ENCODE measurements around the gene DLEU7. TPM values are rescaled to one million over a fixed set of nuclear protein-coding genes. Genes with fewer than 3 reads are reported as not detected.

The DLEU7 gene
- total and polyA plus RNA-seq, 4 donors: 0.39 to 0.50 (median 0.48) TPM; not detected in 1

DNA sequence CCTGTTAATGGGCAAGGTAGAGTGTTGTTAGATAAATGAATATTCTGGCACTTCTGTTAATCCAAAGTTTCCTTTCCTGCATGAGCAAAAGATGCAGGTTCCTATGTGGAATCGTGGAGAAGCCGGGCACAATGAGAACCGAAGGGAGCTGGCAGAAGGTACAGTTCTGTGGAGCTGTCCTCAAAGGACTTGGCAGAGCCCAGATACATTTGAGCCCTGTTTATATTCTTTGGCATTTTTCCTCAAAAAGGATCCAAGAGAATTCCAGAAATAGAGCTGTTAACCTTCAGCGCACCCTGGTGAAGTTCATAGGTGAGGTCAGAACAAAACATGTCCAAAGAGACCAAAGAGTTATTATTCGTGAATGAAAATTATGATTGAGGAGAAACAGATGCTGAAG is 4.0 kb upstream of the DLEU7 start:
- Histone ChIP-seq H3K9me3 (ENCODE audit: control insufficient read depth, low read length) (no peaks in the 10 kb centered on the region), H3K4me1 (ENCODE audit: control insufficient read depth in 1 of 2, insufficient read depth in 2 of 2, low read length in 2 of 2) (peaks cover 6 to 16% of the 10 kb centered on the region in 2 donors), H3K4me3 (ENCODE audit: low read length in 2 of 2) (no peak overlapping the region), H3K27me3 (ENCODE audit: control insufficient read depth in 1 of 2, insufficient read depth in 2 of 2, low read length in 1 of 2) (no peaks in the 10 kb centered on the region), H3K27ac (ENCODE audit: low read depth in 1 of 2, low read length in 2 of 2) (no peak overlapping the region), H3K36me3 (ENCODE audit: control insufficient read depth in 1 of 2, insufficient read depth in 2 of 2, low read length in 1 of 2) (no peaks in the 10 kb centered on the region)
- ATAC-seq (ENCODE audit: low FRiP score) (no peak), DNase-seq (no peak)
- intact Hi-C loops (cut with DNase I): no loop called here
- WGBS, 2 donors: 5 to 9% methylated on average over 5 of the region's 5 CpGs

DNA sequence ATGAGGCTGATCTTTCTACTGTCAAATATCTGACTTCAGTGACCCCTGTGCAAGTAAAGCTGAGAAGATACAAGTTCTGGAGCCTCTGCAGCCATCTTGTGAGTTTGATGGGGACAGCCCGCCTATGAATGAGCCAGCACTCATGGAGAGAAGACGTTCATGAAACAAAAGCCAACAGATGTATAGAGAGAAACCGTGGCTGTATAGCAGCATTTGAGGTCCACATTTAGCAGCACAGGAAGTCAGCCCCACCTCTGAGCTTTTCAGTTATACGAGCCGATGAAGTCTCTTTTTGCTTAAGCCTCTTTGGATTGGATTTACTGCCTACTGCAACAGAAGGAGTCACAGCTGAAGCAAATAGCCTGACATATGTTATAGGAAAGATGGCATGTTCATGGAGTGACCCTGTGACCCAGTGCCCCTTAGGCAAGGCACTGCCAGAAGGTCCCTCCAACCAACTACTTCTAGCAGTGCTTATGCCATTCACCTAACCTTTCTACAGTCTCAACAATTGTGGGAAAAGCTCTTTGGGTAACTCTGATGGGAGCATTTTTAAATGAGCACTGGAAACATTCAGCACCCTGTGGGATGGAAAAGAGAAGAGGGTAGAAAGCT is 3.5 kb upstream of the DLEU7 start:
- Histone ChIP-seq H3K4me1 (ENCODE audit: control insufficient read depth in 1 of 2, insufficient read depth in 2 of 2, low read length in 2 of 2) (peaks cover 6 to 16% of the 10 kb centered on the region in 2 donors), H3K27me3 (ENCODE audit: control insufficient read depth in 1 of 2, insufficient read depth in 2 of 2, low read length in 1 of 2) (no peaks in the 10 kb centered on the region), H3K4me3 (ENCODE audit: low read length in 2 of 2) (no peak overlapping the region), H3K36me3 (ENCODE audit: control insufficient read depth in 1 of 2, insufficient read depth in 2 of 2, low read length in 1 of 2) (no peaks in the 10 kb centered on the region), H3K27ac (ENCODE audit: low read depth in 1 of 2, low read length in 2 of 2) (no peak overlapping the region), H3K9me3 (ENCODE audit: control insufficient read depth, low read length) (no peaks in the 10 kb centered on the region)
- ATAC-seq (ENCODE audit: low FRiP score): no peak
- WGBS, 2 donors: 27 to 35% methylated on average over 5 of the region's 5 CpGs
- DNase-seq: no peak
- intact Hi-C loops (cut with DNase I): no loop called here

DNA sequence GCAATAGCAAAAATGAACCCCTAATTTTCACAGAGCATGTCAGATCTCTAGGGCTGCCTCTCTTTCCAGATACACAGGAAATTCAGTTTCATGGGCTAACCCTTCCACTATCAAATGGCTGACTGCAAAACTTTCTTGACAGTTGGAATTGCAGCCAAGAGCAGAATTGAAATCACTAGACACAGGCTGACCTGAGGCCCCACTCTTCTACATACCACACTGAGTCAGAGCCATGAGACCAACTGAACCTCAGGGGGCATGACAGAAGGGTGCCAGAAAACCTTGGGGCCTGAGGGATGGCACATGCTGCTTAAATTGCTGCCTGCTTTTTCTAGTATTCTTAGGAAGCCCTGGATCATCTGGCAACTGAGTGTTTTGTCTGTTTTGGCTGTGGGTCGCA is 1.7 kb upstream of the DLEU7 start:
- Histone ChIP-seq H3K27me3 (ENCODE audit: control insufficient read depth in 1 of 2, insufficient read depth in 2 of 2, low read length in 1 of 2) (no peaks in the 10 kb centered on the region), H3K27ac (ENCODE audit: low read depth in 1 of 2, low read length in 2 of 2) (no peak overlapping the region), H3K36me3 (ENCODE audit: control insufficient read depth in 1 of 2, insufficient read depth in 2 of 2, low read length in 1 of 2) (no peaks in the 10 kb centered on the region), H3K4me1 (ENCODE audit: control insufficient read depth in 1 of 2, insufficient read depth in 2 of 2, low read length in 2 of 2) (peaks cover 6 to 16% of the 10 kb centered on the region in 2 donors), H3K4me3 (ENCODE audit: low read length in 2 of 2) (no peak overlapping the region), H3K9me3 (ENCODE audit: control insufficient read depth, low read length) (no peaks in the 10 kb centered on the region)
- ATAC-seq (ENCODE audit: low FRiP score): no peak
- intact Hi-C loops (cut with DNase I): no loop called here
- WGBS, 2 donors: 4 to 5% methylated on average over 1 of the region's 1 CpG
- DNase-seq: no peak

- Histone ChIP-seq H3K4me1 (ENCODE audit: control insufficient read depth in 1 of 2, insufficient read depth in 2 of 2, low read length in 2 of 2) (peaks cover 6 to 16% of the 10 kb centered on the region in 2 donors), H3K36me3 (ENCODE audit: control insufficient read depth in 1 of 2, insufficient read depth in 2 of 2, low read length in 1 of 2) (no peaks in the 10 kb centered on the region), H3K27me3 (ENCODE audit: control insufficient read depth in 1 of 2, insufficient read depth in 2 of 2, low read length in 1 of 2) (no peaks in the 10 kb centered on the region), H3K4me3 (ENCODE audit: low read length in 2 of 2) (no peak overlapping the region), H3K9me3 (ENCODE audit: control insufficient read depth, low read length) (no peaks in the 10 kb centered on the region), H3K27ac (ENCODE audit: low read depth in 1 of 2, low read length in 2 of 2) (peak overlapping the region in 1 of 2 donors; percentile 25)
- intact Hi-C loops (cut with DNase I): no loop called here
- no peak for DNase-seq
- 60 to 62% methylated on average over 6 of the region's 6 CpGs for WGBS, 2 donors
- no peak for ATAC-seq (ENCODE audit: low FRiP score)
Measured at GRCh38 chr13:50844084-50844875, 788 bp upstream of the DLEU7 start.

GRCh38 chr13:50842990-50843256 is 569 bp downstream of the DLEU7 start:
- no peak for ATAC-seq (ENCODE audit: low FRiP score)

GRCh38 chr13:50842251-50842989 is 1.1 kb downstream of the DLEU7 start:
- intact Hi-C loops (cut with DNase I): no loop called here
- ATAC-seq (ENCODE audit: low FRiP score): no peak
- no peak for DNase-seq
- Histone ChIP-seq H3K9me3 (ENCODE audit: control insufficient read depth, low read length) (no peaks in the 10 kb centered on the region), H3K27me3 (ENCODE audit: control insufficient read depth in 1 of 2, insufficient read depth in 2 of 2, low read length in 1 of 2) (no peaks in the 10 kb centered on the region), H3K27ac (ENCODE audit: low read depth in 1 of 2, low read length in 2 of 2) (no peak overlapping the region), H3K36me3 (ENCODE audit: control insufficient read depth in 1 of 2, insufficient read depth in 2 of 2, low read length in 1 of 2) (no peaks in the 10 kb centered on the region), H3K4me3 (ENCODE audit: low read length in 2 of 2) (no peak overlapping the region), H3K4me1 (ENCODE audit: control insufficient read depth in 1 of 2, insufficient read depth in 2 of 2, low read length in 2 of 2) (peaks cover 6 to 16% of the 10 kb centered on the region in 2 donors)
- 84 to 85% methylated on average over 10 of the region's 10 CpGs for WGBS, 2 donors

More at GRCh38 chr13:50842990-50843256, 569 bp downstream of the DLEU7 start:
- Histone ChIP-seq H3K4me3 (ENCODE audit: low read length in 2 of 2) (peak overlapping the region in 1 of 2 donors; percentile 17), H3K36me3 (ENCODE audit: control insufficient read depth in 1 of 2, insufficient read depth in 2 of 2, low read length in 1 of 2) (no peaks in the 10 kb centered on the region), H3K27me3 (ENCODE audit: control insufficient read depth in 1 of 2, insufficient read depth in 2 of 2, low read length in 1 of 2) (no peaks in the 10 kb centered on the region), H3K27ac (ENCODE audit: low read depth in 1 of 2, low read length in 2 of 2) (no peak overlapping the region), H3K4me1 (ENCODE audit: control insufficient read depth in 1 of 2, insufficient read depth in 2 of 2, low read length in 2 of 2) (peaks cover 6 to 16% of the 10 kb centered on the region in 2 donors), H3K9me3 (ENCODE audit: control insufficient read depth, low read length) (no peaks in the 10 kb centered on the region)
- intact Hi-C loops (cut with DNase I): no loop called here
- no peak for DNase-seq
- 47 to 54% methylated on average over 8 of the region's 8 CpGs for WGBS, 2 donors

- 97% methylated on average over 7 of the region's 7 CpGs for WGBS, 2 donors
- Histone ChIP-seq H3K4me1 (ENCODE audit: control insufficient read depth in 1 of 2, insufficient read depth in 2 of 2, low read length in 2 of 2) (peaks cover 6 to 13% of the 10 kb centered on the region in 2 donors), H3K27ac (ENCODE audit: low read depth in 1 of 2, low read length in 2 of 2) (no peak overlapping the region), H3K27me3 (ENCODE audit: control insufficient read depth in 1 of 2, insufficient read depth in 2 of 2, low read length in 1 of 2) (no peaks in the 10 kb centered on the region), H3K4me3 (ENCODE audit: low read length in 2 of 2) (no peak overlapping the region), H3K9me3 (ENCODE audit: control insufficient read depth, low read length) (no peaks in the 10 kb centered on the region), H3K36me3 (ENCODE audit: control insufficient read depth in 1 of 2, insufficient read depth in 2 of 2, low read length in 1 of 2) (no peaks in the 10 kb centered on the region)
- DNase-seq (no peak), ATAC-seq (ENCODE audit: low FRiP score) (no peak)
- intact Hi-C loops (cut with DNase I): no loop called here
Measured at GRCh38 chr13:50841786-50842185, 1.7 kb downstream of the DLEU7 start.

DNA sequence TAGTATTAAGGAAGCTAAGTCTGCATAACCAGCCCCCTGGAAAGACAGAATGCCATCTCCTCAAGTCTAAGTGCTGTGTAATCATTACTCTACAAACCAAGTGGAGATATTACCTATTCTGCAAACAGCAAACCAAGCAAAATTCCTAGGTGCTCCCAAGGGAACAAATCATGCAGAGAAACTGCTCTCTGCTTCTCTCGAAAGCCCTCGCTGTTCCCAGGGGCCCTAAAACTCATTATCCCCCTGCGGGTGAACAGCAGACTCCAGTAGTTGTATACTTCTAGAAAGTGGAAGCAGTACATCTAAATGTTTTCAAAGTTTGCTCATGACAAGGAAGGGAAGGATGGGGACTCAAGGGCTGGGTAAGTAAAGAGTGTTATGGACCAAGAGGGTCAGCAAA is 3.2 kb downstream of the DLEU7 start:
- H3K4me1 ChIP-seq (ENCODE audit: control insufficient read depth in 1 of 2, insufficient read depth in 2 of 2, low read length in 2 of 2): peaks cover 4 to 6% of the 10 kb centered on the region in 2 donors
- intact Hi-C loops (cut with DNase I): no loop called here

More for the DNA sequence above, 3.2 kb downstream of the DLEU7 start:
- no peaks in the 10 kb centered on the region for H3K9me3 ChIP-seq (ENCODE audit: control insufficient read depth, low read length)
- no peaks in the 10 kb centered on the region for H3K27me3 ChIP-seq (ENCODE audit: control insufficient read depth in 1 of 2, insufficient read depth in 2 of 2, low read length in 1 of 2)
- ATAC-seq (ENCODE audit: low FRiP score) (no peak), DNase-seq (no peak)
- no peak overlapping the region for H3K27ac ChIP-seq (ENCODE audit: low read depth in 1 of 2, low read length in 2 of 2)
- 94 to 95% methylated on average over 3 of the region's 3 CpGs for WGBS, 2 donors
- no peak overlapping the region for H3K4me3 ChIP-seq (ENCODE audit: low read length in 2 of 2)
- no peaks in the 10 kb centered on the region for H3K36me3 ChIP-seq (ENCODE audit: control insufficient read depth in 1 of 2, insufficient read depth in 2 of 2, low read length in 1 of 2)

All from aorta (tissue), 5 donors.